SH-SY5Y (cell line): ENCODE data around the gene RBM8A.

ENCODE experiments used
- GATA2 ChIP-seq: IDR thresholded peaks from 2 replicates; pipeline ENCODE4 v1.6.1; 2011; ENCODE audit warnings: mild to moderate bottlenecking, low read depth, low read length
- GATA3 ChIP-seq: IDR thresholded peaks from 2 replicates; pipeline ENCODE4 v1.6.1; 2011; ENCODE audit warnings: low read depth, mild to moderate bottlenecking, low read length, moderate library complexity

DNA sequence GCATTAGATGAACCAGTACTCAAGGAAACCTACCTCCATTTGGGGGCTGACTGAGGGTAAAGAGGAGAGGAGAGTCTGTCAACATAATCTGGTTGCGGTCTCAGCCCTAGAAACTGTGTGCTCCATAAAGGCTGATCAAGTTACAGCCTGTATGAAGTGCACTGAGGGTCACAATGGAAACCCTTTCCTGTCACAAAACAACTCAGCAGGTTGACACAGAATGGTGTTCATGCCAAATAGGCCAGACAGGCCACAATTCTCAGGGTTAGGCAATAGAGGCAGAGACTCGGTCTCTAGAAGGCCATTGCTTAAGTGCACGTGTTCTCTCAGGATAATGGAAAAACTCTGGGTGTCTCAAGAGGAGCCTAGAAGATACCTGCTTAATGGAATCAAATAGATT is 37.6 kb downstream of the RBM8A start:
- no peak for TF ChIP-seq GATA2
- TF ChIP-seq GATA3, result no peak
